BLaER1 treated with 17β-estradiol and CSF1 and Interleukin-3, amounts not matched to agents 10 nM and 100 nM (cell line): Measurements from ENCODE around the gene SPON1.

ENCODE experiments used
- H3K27ac ChIP-seq, 11 experiments: shearing (Covaris generic); formaldehyde crosslinking; 2 replicates each; pipeline ENCODE4 v1.8.1; 2022
- H3K27me3 ChIP-seq, 11 experiments: shearing (Covaris generic); formaldehyde crosslinking; 2 replicates each; pipeline ENCODE4 v1.8.1; 2022
- H3K36me3 ChIP-seq, 11 experiments: shearing (Covaris generic); formaldehyde crosslinking; 2 replicates each; pipeline ENCODE4 v1.8.1; 2022
- H3K4me1 ChIP-seq, 10 experiments: shearing (Covaris generic); formaldehyde crosslinking; 2 replicates each; pipeline ENCODE4 v1.8.1; 2022
- H3K4me2 ChIP-seq, 11 experiments: shearing (Covaris generic); formaldehyde crosslinking; 2 replicates each; pipeline ENCODE4 v1.8.1; 2022
- H3K4me3 ChIP-seq, 10 experiments: shearing (Covaris generic); formaldehyde crosslinking; 2 replicates each; pipeline ENCODE4 v1.8.1; 2022
- H3K9ac ChIP-seq, 11 experiments: shearing (Covaris generic); formaldehyde crosslinking; 2 replicates each; pipeline ENCODE4 v1.8.1; 2022
- H3K9me3 ChIP-seq, 11 experiments: shearing (Covaris generic); formaldehyde crosslinking; replicated peaks in 1 of 11; 2 replicates each; pipeline ENCODE4 v1.8.1; 2022
- H4K20me1 ChIP-seq, 11 experiments: shearing (Covaris generic); formaldehyde crosslinking; 2 replicates each; pipeline ENCODE4 v1.8.1; 2022
- Cebpa-rat ChIP-seq, 11 experiments: shearing (Covaris generic); IDR thresholded peaks; 2 replicates each; pipeline ENCODE4 v1.8.1; 2022

Gene SPON1

GRCh38 chr11:14189874-14190273, 227.4 kb downstream of the SPON1 start:
- H3K9me3 ChIP-seq, result peaks cover 0 to 5% (median 0%) of the 10 kb centered on the region in 11 experiments; a peak in 3 of 22 replicates
- H3K9ac ChIP-seq, result peak overlapping the region in 1 of 11 experiments; percentile 22; a peak in 2 of 22 replicates
- H3K36me3 ChIP-seq, result no peaks in the 10 kb centered on the region
- no peak overlapping the region for H3K4me3 ChIP-seq
- no peaks in the 10 kb centered on the region for H4K20me1 ChIP-seq
- H3K4me2 ChIP-seq, result peak overlapping the region in 9 of 11 experiments; percentile 9 to 66 (median 39); a peak in 10 of 22 replicates
- no peaks in the 10 kb centered on the region for H3K27me3 ChIP-seq
- peaks cover 0 to 27% (median 13%) of the 10 kb centered on the region in 10 experiments; a peak in 13 of 20 replicates for H3K4me1 ChIP-seq
- peak overlapping the region in 5 of 11 experiments; percentile 7 to 72 (median 62); a peak in 9 of 22 replicates for H3K27ac ChIP-seq
- peak in 8 of 11 experiments; percentile 25 to 87 (median 58); a peak in 8 of 22 replicates for TF ChIP-seq Cebpa-rat (IDR thresholded peaks at IDR 0.05)

DNA sequence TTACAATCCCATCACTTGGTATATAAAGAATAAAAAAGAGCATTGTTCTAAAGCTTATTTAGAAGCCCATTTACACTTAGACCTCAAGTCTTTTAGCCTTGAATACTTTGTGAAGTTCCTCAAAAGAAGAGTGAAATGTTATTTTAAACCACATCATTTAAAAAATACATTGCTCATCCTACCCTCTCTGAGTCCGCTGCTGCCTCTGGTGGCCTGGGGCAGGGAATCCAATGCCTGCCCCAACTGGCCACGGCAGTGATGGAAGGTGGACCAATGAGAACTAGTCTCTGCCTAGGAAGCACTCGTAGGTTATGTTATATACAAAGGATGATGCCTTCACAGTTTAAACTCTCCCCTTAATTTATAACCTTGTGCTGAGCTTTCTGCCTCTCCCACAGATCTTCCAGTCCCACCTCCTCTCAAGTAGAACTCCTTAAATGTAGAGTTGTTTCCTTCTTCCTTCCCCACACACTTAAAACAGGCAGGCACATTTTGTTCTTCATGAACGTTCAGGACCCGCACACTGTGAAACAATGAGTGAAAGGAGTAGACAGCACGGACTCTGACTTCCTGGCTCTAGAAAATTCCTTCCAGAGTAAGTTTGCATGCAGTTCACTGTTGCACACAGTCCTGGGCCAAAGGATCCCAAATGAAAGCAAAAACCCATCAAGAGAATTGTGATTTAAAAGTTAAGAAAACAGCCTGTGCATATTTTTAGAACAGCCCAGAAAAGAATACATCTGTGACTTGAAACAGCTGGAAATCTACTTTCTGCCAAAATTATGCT, 228.7 kb downstream of the SPON1 start:
- TF ChIP-seq Cebpa-rat (IDR thresholded peaks at IDR 0.05), result no peak
- no peaks in the 10 kb centered on the region for H4K20me1 ChIP-seq
- peak overlapping the region in 5 of 11 experiments; percentile 16 to 72 (median 59); a peak in 9 of 22 replicates for H3K27ac ChIP-seq
- no peaks in the 10 kb centered on the region for H3K27me3 ChIP-seq
- peaks cover 0 to 5% (median 0%) of the 10 kb centered on the region in 11 experiments; a peak in 3 of 22 replicates for H3K9me3 ChIP-seq
- H3K4me1 ChIP-seq, result peaks cover 0 to 27% (median 13%) of the 10 kb centered on the region in 10 experiments; a peak in 13 of 20 replicates
- peak overlapping the region in 1 of 11 experiments; percentile 12; a peak in 1 of 22 replicates for H3K4me2 ChIP-seq
- H3K4me3 ChIP-seq, result no peak overlapping the region
- H3K36me3 ChIP-seq, result no peaks in the 10 kb centered on the region
- H3K9ac ChIP-seq, result no peak overlapping the region

GRCh38 chr11:14193644-14194043, 231.1 kb downstream of the SPON1 start:
- H3K27ac ChIP-seq, result no peak overlapping the region
- no peak overlapping the region for H3K4me3 ChIP-seq
- H3K27me3 ChIP-seq, result no peaks in the 10 kb centered on the region
- no peak overlapping the region for H3K9ac ChIP-seq
- H3K4me2 ChIP-seq, result no peak overlapping the region
- H3K9me3 ChIP-seq, result peaks cover 0 to 5% (median 0%) of the 10 kb centered on the region in 11 experiments; a peak in 3 of 22 replicates
- no peak for TF ChIP-seq Cebpa-rat (IDR thresholded peaks at IDR 0.05)
- H3K36me3 ChIP-seq, result no peaks in the 10 kb centered on the region
- H3K4me1 ChIP-seq, result peaks cover 0 to 27% (median 13%) of the 10 kb centered on the region in 10 experiments; a peak in 13 of 20 replicates
- no peaks in the 10 kb centered on the region for H4K20me1 ChIP-seq

DNA sequence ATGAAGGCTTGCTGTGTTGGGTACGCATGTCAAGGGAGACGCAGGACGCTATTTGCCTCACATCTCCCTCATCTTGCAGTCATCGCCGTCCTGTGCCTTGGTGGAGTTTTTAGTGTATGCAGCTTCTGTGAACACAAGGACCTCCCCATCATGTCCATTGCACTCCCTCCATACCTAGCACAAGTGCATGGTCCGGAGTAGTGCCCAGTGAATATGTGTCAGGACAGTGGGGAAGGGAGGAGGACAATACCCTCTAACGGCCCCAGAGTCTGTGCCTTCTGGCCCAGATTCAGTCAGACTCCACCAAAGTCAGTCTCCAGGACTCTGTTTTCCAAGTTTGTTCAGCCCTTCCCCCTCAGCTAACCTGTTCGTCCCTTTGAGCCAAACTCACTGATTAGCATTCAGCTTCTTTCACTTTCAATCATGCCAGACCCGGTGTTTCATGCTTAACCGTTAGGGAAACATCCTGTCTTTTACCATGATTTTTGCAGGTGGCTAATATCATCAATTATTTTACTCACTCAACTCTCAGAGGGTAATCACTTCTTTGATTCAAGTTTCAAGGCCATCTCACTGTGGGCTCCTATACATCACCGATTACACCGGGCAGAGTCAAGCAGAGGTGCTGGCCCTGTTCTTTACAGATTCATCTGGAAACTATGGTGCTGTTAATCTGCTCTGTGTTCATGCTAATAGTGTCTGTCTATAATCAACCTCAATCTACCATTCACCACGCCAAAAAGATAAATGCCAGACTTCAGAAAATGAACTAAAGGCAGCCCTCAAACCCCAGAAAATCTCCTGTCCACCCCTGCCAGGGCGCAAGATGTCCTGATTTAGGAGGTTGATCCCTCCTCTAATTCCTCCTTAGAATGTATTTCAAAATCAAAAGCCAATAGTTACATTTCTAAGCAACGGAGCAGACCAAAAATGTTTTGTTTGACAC, 240.0 kb downstream of the SPON1 start:
- H3K27ac ChIP-seq, result no peak overlapping the region
- no peaks in the 10 kb centered on the region for H3K27me3 ChIP-seq
- no peak overlapping the region for H3K4me2 ChIP-seq
- no peaks in the 10 kb centered on the region for H3K9me3 ChIP-seq
- H3K4me1 ChIP-seq, result no peaks in the 10 kb centered on the region
- TF ChIP-seq Cebpa-rat (IDR thresholded peaks at IDR 0.05), result no peak
- no peak overlapping the region for H3K4me3 ChIP-seq
- no peaks in the 10 kb centered on the region for H3K36me3 ChIP-seq
- no peaks in the 10 kb centered on the region for H4K20me1 ChIP-seq
- no peak overlapping the region for H3K9ac ChIP-seq

DNA sequence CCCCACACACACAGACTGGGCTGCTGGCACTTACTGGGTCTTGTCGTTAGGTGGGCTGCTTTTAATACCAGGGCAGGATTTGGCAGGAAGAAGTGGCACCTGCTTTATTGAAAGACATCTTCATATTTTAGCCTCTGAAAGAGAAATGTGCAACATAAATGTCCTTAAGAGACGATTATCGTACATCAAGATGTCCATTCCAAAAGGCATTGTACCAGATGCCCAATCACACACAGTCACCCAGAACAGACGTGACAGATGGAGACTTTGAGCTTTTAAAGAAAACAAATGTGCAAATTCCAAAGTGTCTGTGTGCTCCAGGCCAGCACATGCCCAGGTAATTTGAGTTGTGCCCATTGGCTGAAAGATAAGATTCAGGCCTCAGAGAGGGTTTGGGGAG, 240.8 kb downstream of the SPON1 start:
- Histone ChIP-seq H3K36me3 (no peaks in the 10 kb centered on the region), H3K27ac (no peak overlapping the region), H3K9ac (no peak overlapping the region), H3K4me2 (no peak overlapping the region), H3K9me3 (no peaks in the 10 kb centered on the region), H3K4me1 (no peaks in the 10 kb centered on the region), H4K20me1 (no peaks in the 10 kb centered on the region), H3K4me3 (no peak overlapping the region), H3K27me3 (no peaks in the 10 kb centered on the region)
- no peak for TF ChIP-seq Cebpa-rat (IDR thresholded peaks at IDR 0.05)

DNA sequence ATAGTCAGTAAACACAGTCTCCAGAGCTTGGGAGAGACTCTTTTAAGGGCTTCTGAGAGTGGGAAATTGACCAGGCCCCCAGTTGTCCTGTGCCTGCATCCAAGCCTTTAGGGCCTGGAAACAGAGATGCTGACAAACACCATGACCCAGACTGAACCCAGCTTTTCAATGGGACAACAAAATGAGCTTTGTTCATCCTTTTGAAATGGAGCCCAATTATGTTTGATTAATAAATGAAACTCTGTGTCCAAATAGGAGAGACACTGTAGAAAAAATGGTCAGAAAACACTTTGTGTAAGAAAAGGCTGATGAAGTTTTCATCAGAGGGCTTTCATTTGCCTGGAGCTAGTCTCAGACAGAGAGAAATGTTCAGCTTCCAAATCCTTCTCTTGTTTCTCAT, 250.5 kb downstream of the SPON1 start:
- H3K4me2 ChIP-seq, result no peak overlapping the region
- no peak overlapping the region for H3K4me3 ChIP-seq
- TF ChIP-seq Cebpa-rat (IDR thresholded peaks at IDR 0.05), result no peak
- H4K20me1 ChIP-seq, result no peaks in the 10 kb centered on the region
- no peaks in the 10 kb centered on the region for H3K4me1 ChIP-seq
- no peaks in the 10 kb centered on the region for H3K36me3 ChIP-seq
- no peak overlapping the region for H3K27ac ChIP-seq
- no peaks in the 10 kb centered on the region for H3K9me3 ChIP-seq
- no peak overlapping the region for H3K9ac ChIP-seq
- H3K27me3 ChIP-seq, result no peaks in the 10 kb centered on the region

- Histone ChIP-seq H3K4me3 (no peak overlapping the region), H4K20me1 (no peaks in the 10 kb centered on the region), H3K9me3 (no peaks in the 10 kb centered on the region), H3K4me2 (no peak overlapping the region), H3K27me3 (no peaks in the 10 kb centered on the region), H3K4me1 (no peaks in the 10 kb centered on the region), H3K27ac (no peak overlapping the region), H3K9ac (no peak overlapping the region), H3K36me3 (no peaks in the 10 kb centered on the region)
- no peak for TF ChIP-seq Cebpa-rat (IDR thresholded peaks at IDR 0.05)
These were observed 256.2 kb downstream of the SPON1 start for GRCh38 chr11:14218728-14219127.

DNA sequence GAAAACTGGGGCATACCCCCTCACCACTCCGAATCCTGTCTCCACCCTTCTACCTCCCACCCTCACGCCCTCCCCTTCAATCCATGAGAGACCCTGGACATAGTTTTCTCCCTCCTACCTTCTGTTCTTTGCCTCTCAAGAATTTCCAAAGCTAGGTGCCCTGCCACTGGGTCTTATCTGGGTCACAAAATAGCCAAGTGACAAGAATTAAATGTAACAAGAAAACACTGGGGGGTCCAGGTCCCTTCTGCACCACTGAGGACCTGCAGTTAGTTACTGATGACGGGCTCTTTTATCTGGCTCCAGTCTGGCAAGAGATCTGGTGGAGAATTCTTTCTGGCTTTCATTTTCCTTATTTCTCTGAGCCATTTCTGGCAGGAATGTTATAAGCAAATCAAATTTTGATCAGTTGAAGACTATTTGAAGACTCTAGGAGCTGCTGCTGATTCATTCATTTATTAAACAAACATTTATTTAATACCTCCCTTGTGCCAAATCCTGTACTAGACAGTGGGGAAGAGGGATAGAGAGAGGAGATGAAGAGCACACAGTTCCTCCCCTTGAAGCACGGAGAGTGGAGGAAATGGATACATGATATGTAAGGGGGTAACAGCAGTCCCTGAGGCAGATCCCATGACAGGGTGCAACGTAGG, 261.2 kb downstream of the SPON1 start:
- Histone ChIP-seq H3K36me3 (no peaks in the 10 kb centered on the region), H3K27me3 (no peaks in the 10 kb centered on the region), H4K20me1 (no peaks in the 10 kb centered on the region), H3K9me3 (peaks cover 0 to 22% (median 4%) of the 10 kb centered on the region in 11 experiments; a peak in 12 of 22 replicates), H3K27ac (no peak overlapping the region), H3K4me3 (no peak overlapping the region), H3K4me1 (peaks cover 0 to 8% (median 6%) of the 10 kb centered on the region in 10 experiments; a peak in 9 of 20 replicates), H3K9ac (no peak overlapping the region), H3K4me2 (no peak overlapping the region)
- no peak for TF ChIP-seq Cebpa-rat (IDR thresholded peaks at IDR 0.05)
